Upper lobe of left lung (tissue), 4 donors: ENCODE results near the gene BTLA.

ENCODE experiments used
- CTCF ChIP-seq, 6 experiments: fragments of 450-650 bp in 4 of 6; fragments of 200-600 bp in 2 of 6; sonication (generic) in 2 of 6; IDR thresholded peaks; one replicate each; pipeline ENCODE4 v1.5.1; 2016 to 2019; ENCODE audit warnings: antibody characterized with exemption in 6 of 6
- EP300 ChIP-seq, 4 donors: sonication (generic); formaldehyde crosslinking; IDR thresholded peaks; one replicate each; pipeline ENCODE4 v1.5.1; 2017; ENCODE audit warnings: antibody characterized with exemption in 4 of 4, control low read depth in 2 of 4

GRCh38 chr3:112497897-112498548, 1.2 kb downstream of the BTLA start:
- no peak for TF ChIP-seq CTCF (IDR thresholded peaks at IDR 0.05)
- TF ChIP-seq EP300 (IDR thresholded peaks at IDR 0.05) = no peak
